ENCODE results near the gene NLK. TPM values are rescaled to one million over a fixed set of nuclear protein-coding genes. Genes with fewer than 3 reads are reported as not detected.
A peak's percentile ranks its signal among the peaks of the same experiment; 100 is the strongest.

NLK gene
- total RNA-seq, 6 donors from 2014 or later = 16.1 to 34.5 (median 19.9) TPM

GRCh38 chr17:28039251-28039650 is 3.2 kb upstream of the NLK start:
- ATAC-seq (ENCODE audit: low FRiP score in 2 of 2) (no peak), DNase-seq (no peak)
- Histone ChIP-seq H3K4me3 (no peak overlapping the region), H3K36me3 (no peaks in the 10 kb centered on the region), H3K4me1 (peaks cover 19 to 23% (median 21%) of the 10 kb centered on the region in 4 donors), H3K9me3 (no peaks in the 10 kb centered on the region), H3K27ac (no peak overlapping the region), H3K27me3 (no peaks in the 10 kb centered on the region)
- WGBS, 2 donors = 38 to 53% methylated on average over 3 of the region's 3 CpGs
- no peak for TF ChIP-seq EP300 (IDR thresholded peaks at IDR 0.05)
- no peak for TF ChIP-seq POLR2AphosphoS5 (IDR thresholded peaks at IDR 0.05)
- no peak for TF ChIP-seq CTCF (IDR thresholded peaks at IDR 0.05)
- no peak for TF ChIP-seq POLR2A (IDR thresholded peaks at IDR 0.05)

- Histone ChIP-seq H3K27me3 (no peaks in the 10 kb centered on the region), H3K27ac (peak overlapping the region in 3 of 4 donors; percentile 94 to 97 (median 97))
- 93 to 94% methylated on average over 6 of the region's 6 CpGs for WGBS, 2 donors
These were observed 2.1 kb upstream of the NLK start for GRCh38 chr17:28040406-28040805.

GRCh38 chr17:28041068-28041843 is 1.2 kb upstream of the NLK start:
- ATAC-seq (ENCODE audit: low FRiP score in 2 of 2) (peak; percentile 99 to 100), DNase-seq (peak; percentile 99 to 100)
- 1% methylated on average over 19 to 35 of the region's 43 CpGs for WGBS, 2 donors
- no peaks in the 10 kb centered on the region for H3K36me3 ChIP-seq
- H3K4me3 ChIP-seq = peak overlapping the region; percentile 86 to 99 (median 95)
- peaks cover 30 to 43% (median 35%) of the 10 kb centered on the region in 4 donors for H3K4me1 ChIP-seq
- no peaks in the 10 kb centered on the region for H3K9me3 ChIP-seq
- H3K27ac ChIP-seq = peak overlapping the region; percentile 89 to 97 (median 96)
- TF ChIP-seq EP300 (IDR thresholded peaks at IDR 0.05) (no peak), POLR2A (IDR thresholded peaks at IDR 0.05) (peak in 2 of 4 donors; percentile 33 to 86), POLR2AphosphoS5 (IDR thresholded peaks at IDR 0.05) (peak; percentile 72 to 86)
- no peaks in the 10 kb centered on the region for H3K27me3 ChIP-seq

More at GRCh38 chr17:28040406-28040805, 2.1 kb upstream of the NLK start:
- TF ChIP-seq EP300 (IDR thresholded peaks at IDR 0.05) (no peak), POLR2AphosphoS5 (IDR thresholded peaks at IDR 0.05) (no peak), CTCF (IDR thresholded peaks at IDR 0.05) (no peak)
- no peaks in the 10 kb centered on the region for H3K9me3 ChIP-seq
- peak overlapping the region in 3 of 4 donors; percentile 86 to 99 (median 97) for H3K4me3 ChIP-seq
- no peaks in the 10 kb centered on the region for H3K36me3 ChIP-seq
- ATAC-seq (ENCODE audit: low FRiP score in 2 of 2) (no peak), DNase-seq (no peak)
- H3K4me1 ChIP-seq = peaks cover 29 to 35% (median 32%) of the 10 kb centered on the region in 4 donors

- Histone ChIP-seq H3K27ac (peak overlapping the region; percentile 89 to 97 (median 96)), H3K4me1 (peaks cover 30 to 47% (median 39%) of the 10 kb centered on the region in 4 donors)
- peak in 1 of 2 donors; percentile 15 for ATAC-seq (ENCODE audit: low FRiP score in 2 of 2)
These were observed 427 bp upstream of the NLK start for GRCh38 chr17:28041844-28042656.

More at GRCh38 chr17:28041844-28042656, 427 bp upstream of the NLK start:
- Histone ChIP-seq H3K9me3 (no peaks in the 10 kb centered on the region), H3K27me3 (no peaks in the 10 kb centered on the region), H3K4me3 (peak overlapping the region; percentile 86 to 99 (median 95)), H3K36me3 (no peaks in the 10 kb centered on the region)
- 5 to 6% methylated on average over 20 to 21 of the region's 34 CpGs for whole genome bisulfite sequencing, 2 donors
- DNase-seq = no peak
- TF ChIP-seq CTCF (IDR thresholded peaks at IDR 0.05) (no peak), POLR2A (IDR thresholded peaks at IDR 0.05) (no peak), POLR2AphosphoS5 (IDR thresholded peaks at IDR 0.05) (no peak), EP300 (IDR thresholded peaks at IDR 0.05) (no peak)

Data from upper lobe of left lung (tissue), 6 donors.